Endometrium (tissue), 2 donors: Measurements from ENCODE around the gene PET117.
"Not testable (repeated sequence)": the region's sequence is repeated elsewhere in the genome, so short reads cannot be mapped to it uniquely, and the experiment has no call there.

Source experiments
- FAIRE-seq: peaks from 2 replicates; lab custom pipeline; 2012; peaks lifted over from hg19 to GRCh38; lab: Jason Lieb, UNC
- donor health status: control.
- donor health status: control.

PET117 gene

GRCh38 chr20:18137412-18138265 is at the start of gene PET117, which contains the start of gene KAT14:
Gene PET117, plus strand, starts transcription at chr20:18137863. Its CDS starts 93 bp downstream, at chr20:18137956.
Gene KAT14, plus strand, starts transcription at chr20:18137863. Its CDS starts 4,798 bp downstream, at chr20:18142661.
- FAIRE-seq = no peak

DNA sequence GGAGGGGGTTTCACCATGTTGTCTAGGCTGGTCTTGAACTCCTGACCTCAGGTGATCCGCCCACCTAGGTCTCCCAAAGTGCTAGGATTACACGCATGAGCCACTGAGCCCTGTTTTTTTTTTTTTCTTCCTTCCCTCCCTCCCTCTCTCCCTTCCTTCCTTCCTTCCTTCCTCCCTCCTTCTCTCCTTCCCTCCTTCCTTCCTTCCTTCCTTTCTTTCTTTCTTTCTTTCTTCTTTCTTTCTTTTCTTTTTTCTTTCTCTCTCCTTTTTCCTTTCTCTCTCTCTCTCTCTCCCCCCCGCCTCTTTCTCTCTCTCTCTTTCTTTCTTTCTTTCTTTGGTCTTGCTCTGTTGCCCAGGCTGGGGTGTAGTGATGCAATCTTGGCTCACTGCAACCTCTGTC is 49.4 kb upstream of the PET117 start:
- not testable (repeated sequence) for FAIRE-seq

DNA sequence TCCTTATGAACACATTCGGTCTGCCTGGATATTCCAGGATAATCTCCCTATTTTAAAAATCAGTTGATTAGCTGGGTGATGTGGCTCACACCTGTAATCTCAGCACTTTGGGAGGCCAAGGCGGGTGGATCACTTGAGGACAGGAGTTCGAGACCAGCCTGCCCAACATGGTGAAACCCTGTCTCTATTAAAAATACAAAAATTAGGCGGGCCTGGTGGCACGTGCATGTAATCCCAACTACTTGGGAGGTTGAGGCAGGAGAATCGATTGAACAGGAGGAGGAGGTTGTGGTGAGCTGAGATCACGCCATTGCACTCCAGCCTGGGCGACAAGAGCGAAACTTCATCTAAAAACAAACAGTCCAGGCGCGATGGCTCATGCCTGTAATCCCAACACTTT is 48.8 kb upstream of the PET117 start:
- FAIRE-seq = not testable (repeated sequence)

DNA sequence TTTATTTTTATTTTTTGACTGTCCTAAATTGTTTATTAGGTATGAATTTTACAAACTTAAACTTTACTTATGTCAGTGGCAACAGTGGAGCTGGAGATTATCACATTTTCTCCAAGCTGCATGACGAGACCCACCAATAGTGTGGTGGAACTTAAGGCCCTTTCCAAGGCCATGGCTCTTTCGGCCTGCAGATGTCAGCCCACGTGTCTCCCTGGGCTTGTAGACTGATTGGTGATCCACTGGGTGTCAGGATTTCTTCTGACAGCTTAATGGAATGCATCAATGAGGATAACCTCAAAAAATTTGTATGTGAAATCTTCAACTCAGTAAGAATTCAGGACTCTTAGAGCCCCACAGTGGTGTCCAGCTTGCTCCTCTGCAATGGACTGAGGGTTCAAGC is 47.6 kb upstream of the PET117 start:
- no peak for FAIRE-seq

- no peak for FAIRE-seq
Observed at GRCh38 chr20:18090477-18090876, 47.2 kb upstream of the PET117 start.

DNA sequence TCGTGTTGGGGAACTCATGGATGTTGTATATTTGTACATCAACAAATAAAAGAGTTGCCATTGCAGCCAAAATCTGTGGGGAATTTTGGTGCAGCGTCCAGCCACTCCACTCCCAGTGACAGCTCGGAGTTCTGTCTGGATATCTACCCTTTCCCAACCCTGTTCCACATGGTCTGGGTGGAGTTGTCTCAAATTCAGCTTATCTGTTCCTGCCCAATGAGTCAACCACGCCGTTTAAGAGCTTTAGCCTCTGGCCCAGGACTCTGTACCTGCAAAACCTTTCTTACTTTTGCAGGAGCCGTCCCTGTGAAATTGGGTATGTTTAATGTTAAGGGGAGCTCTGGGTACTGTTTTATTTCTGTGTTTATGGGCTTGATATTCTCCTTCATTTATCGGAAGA is 46.0 kb upstream of the PET117 start:
- FAIRE-seq = no peak

DNA sequence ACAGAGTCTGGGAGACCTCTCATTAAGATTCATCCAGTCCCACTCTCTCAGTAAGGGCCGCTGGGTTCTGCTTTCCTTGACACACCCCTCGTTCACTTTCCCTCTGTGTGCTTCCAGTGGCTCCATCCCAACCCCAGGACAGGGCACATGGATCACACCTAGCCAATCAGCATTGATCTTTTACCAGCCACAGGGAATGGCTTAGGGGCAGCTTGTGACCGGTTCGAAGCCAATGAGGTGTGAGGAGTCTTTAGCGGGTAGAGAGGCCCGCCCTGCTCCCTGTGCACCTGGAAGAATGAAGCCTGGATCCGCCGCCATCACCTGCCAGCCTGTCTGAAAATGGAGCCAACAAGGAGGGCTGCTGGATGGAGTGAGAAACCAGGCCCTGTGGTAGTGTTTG is 44.8 kb upstream of the PET117 start:
- FAIRE-seq = no peak

DNA sequence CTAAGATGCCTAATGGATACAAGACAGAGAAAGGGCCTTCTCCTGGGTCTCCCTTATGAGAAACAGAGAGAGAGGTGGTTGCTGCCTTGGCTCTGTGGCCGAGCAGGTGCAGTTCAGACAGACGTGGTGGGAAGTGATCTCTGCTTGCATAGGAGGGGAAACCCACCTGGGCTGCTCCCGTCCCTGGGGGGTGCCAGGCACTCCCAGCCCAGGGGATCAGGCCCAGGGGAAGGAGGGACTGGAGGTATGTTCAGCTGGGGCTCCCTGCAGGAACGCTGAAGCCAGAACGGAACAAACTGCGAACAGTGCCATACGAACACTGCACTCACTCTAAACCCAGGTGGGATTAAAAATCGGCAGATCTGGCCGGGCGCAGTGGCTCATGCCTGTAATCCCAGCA is 44.3 kb upstream of the PET117 start:
- no peak for FAIRE-seq

DNA sequence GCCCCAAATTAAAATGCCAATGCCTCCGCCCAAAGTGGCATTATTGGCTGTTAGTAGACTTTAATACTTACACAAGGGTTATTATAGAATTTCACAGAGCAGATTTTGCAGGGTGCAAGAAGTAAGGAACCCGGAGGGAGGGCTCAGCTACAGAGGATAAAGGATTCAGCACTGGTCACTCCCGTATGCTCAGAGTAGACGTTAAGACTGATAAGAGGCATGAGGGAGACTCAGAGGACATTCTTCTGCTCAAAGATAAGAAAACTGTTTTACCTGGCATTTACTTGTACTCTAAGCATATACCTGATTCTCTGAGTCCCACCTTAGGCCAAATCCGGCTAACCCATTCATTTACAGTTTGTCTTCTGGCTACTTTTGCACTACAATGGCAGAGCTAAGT is 43.5 kb upstream of the PET117 start:
- FAIRE-seq = no peak

GRCh38 chr20:18100569-18100968 is 37.1 kb upstream of the PET117 start:
- FAIRE-seq = not testable (repeated sequence)

GRCh38 chr20:18101125-18101810 is 36.4 kb upstream of the PET117 start:
- FAIRE-seq = no peak

DNA sequence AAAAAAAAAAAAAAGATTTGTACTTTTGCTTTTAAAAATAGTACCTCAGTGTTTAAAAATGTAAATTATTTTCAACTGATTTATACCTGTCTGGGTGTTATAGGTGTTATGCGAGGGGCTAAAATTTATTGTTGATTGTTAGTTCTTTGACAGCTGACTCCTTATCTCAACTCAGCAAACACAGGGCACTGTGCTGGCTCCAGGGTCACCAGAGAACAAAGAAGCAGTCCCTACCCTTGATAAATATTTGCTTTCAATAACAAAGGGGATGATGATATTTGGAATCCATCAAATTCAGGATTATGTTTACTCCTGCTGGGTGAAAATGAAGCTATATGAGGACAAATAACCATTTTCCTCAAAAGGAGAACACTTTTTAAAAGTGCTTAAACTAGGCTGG is 34.2 kb upstream of the PET117 start:
- FAIRE-seq = no peak

DNA sequence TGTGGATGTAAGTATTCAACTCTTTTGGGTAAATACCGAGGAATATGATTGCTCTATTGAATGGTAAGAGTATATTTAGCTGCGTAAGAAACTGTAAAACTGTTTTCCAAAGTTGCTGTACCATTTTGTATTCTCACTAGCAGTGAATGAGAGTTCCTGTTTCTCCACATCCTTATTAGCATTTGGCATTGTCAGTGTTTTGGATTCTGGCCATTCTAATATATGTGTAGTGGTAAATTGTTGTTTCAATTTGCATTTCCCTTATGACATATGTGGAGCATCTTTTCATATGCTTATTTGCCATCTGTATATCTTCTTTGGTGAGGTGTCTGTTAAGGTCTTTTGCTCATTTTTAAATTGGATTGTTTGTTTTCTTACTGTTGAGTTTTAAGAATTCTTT is 29.3 kb upstream of the PET117 start:
- no peak for FAIRE-seq

DNA sequence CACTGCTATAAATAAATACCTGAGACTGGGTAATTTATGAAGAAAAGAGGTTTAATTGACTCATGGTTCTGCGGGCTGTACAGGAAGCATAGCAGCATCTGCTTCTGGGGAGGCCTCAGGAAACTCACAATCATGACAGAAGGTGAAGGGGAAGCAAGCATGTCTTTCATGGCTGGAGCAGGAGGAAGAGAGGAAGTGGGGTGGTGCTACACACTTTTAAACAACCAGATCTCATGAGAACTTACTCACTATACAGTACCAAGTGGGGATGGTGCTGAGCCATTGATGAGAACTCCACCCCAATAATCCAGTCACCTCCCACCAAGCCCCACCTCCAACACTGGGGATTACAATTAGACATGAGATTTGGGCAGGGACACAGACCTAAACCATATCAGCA is 9.1 kb upstream of the PET117 start:
- FAIRE-seq = not testable (repeated sequence)

DNA sequence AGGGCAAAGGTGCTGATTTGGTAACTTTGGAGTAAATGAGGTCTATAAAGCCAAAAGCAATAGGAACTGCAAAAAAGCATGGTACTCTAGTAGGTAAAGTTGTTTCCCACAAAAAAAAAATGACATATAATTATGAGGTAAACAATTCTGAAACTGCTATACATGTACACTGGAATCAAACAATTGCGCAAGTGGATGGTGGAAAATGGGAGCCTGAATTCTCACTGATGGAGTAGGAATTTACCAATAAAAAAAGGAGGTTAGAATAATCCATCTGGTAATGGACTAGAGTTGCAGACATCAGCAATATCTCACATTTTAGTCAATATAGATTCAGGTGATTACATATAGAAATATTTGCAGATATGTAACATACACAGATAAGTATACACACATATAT is 5.0 kb upstream of the PET117 start:
- FAIRE-seq = no peak

GRCh38 chr20:18133962-18134361 is 3.7 kb upstream of the PET117 start:
- FAIRE-seq = no peak

GRCh38 chr20:18138266-18138582 is 561 bp downstream of the PET117 start:
- no peak for FAIRE-seq

GRCh38 chr20:18138639-18139583 is 1.2 kb downstream of the PET117 start:
- no peak for FAIRE-seq

DNA sequence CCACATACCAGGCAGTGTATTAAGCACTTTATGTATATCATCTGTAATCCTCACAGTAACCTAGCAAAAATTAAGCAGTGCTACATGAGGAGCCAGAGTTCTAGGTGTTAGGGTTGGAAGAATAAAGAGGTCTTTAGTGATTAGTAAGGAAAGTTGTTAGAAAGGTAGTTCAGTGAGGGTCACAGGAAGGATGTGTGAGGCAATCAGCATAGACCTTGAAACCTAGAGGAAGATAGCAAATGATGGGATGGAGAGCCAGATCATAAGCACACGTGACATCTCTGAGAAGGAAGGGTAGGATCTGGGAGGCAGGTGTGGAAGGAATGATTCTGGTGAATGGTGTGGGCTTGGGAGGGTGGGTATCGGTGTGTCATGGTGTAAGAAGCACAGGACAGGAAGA is 2.2 kb downstream of the PET117 start:
- FAIRE-seq = no peak

- FAIRE-seq = no peak
Observed at GRCh38 chr20:18144541-18145099, 7.0 kb downstream of the PET117 start.

DNA sequence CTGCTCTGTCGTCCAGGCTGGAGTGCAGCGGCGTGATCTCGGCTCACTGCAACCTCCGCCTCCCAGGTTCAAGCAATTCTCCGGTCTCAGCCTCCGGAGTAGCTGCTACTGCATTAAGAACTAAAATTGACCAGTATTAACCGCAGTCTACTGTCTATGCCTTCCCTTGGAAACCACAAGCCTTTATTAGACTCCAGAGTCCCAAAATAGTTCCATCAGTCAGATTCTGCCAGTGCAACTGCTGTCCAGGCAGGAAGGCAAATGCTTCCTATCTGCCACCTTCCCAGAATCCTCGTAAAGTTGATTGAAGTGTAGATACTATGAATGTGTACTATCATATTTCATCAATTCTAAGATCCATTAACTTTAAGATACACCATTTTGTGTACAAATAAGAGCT is 16.7 kb downstream of the PET117 start:
- FAIRE-seq = no peak

GRCh38 chr20:18156045-18156444 is 18.4 kb downstream of the PET117 start:
- FAIRE-seq = no peak
